WTC11 (cell line): Measurements from ENCODE around the gene SPOPL. TPM values are rescaled to one million over a fixed set of nuclear protein-coding genes. Genes with fewer than 3 reads are reported as not detected.

ENCODE experiments used
- ATAC-seq: fragments of 200-7000 bp; cut with Tn5 transposase; 2 replicates; pipeline ENCODE4 v1.10.0; 2021; ENCODE audit warnings: mild to moderate bottlenecking, moderate library complexity
- CTCF ChIA-PET: fragments of 300-600 bp; sonication (Branson Sonifier 250); formaldehyde crosslinking; loops from one replicate; lab custom pipeline; 2021; ENCODE audit warnings: antibody characterized with exemption; lab: Charles Lee
- POLR2A ChIA-PET: fragments of 350-600 bp; sonication (Branson Sonifier 250); formaldehyde crosslinking; loops from one replicate; lab custom pipeline; 2021; ENCODE audit warnings: antibody characterized with exemption; lab: Charles Lee
- DNase-seq: peaks from one replicate; pipeline ENCODE4 v3.0.0; 2021; ENCODE audit warnings: low spot score
- H3K27ac Mint-ChIP-seq: 2 replicates; pipeline ENCODE4 v1.8.0; 2021; ENCODE audit warnings: mixed read lengths
- H3K27me3 Mint-ChIP-seq: 2 replicates; pipeline ENCODE4 v1.8.0; 2021; ENCODE audit warnings: low read depth, mild to moderate bottlenecking, moderate library complexity, mixed read lengths
- H3K36me3 Mint-ChIP-seq: 2 replicates; pipeline ENCODE4 v1.8.0; 2021; ENCODE audit warnings: mixed read lengths
- H3K4me1 Mint-ChIP-seq: 2 replicates; pipeline ENCODE4 v1.8.0; 2022; ENCODE audit warnings: mixed read lengths
- H3K4me3 Mint-ChIP-seq: 2 replicates; pipeline ENCODE4 v1.8.0; 2021; ENCODE audit warnings: mild to moderate bottlenecking, moderate library complexity, mixed read lengths
- H3K9me3 Mint-ChIP-seq: 2 replicates; pipeline ENCODE4 v1.8.0; 2021; ENCODE audit warnings: mixed read lengths
- AFF4 ChIP-seq: sonication (generic); formaldehyde crosslinking; IDR thresholded peaks from 2 replicates; pipeline ENCODE4 v1.8.1; 2023; ENCODE audit warnings: mild to moderate bottlenecking, missing genetic modification reagents, borderline replicate concordance
- ATF3 ChIP-seq: sonication (generic); formaldehyde crosslinking; conservative IDR thresholded peaks from 2 replicates; pipeline ENCODE4 v1.8.1; 2022; ENCODE audit warnings: mild to moderate bottlenecking, missing genetic modification reagents
- CDX4 ChIP-seq: fragments of 250-450 bp; sonication (Bioruptor Pico); IDR thresholded peaks from 2 replicates; pipeline ENCODE4 v1.9.0; 2021; ENCODE audit warnings: moderate library complexity, mild to moderate bottlenecking, inconsistent platforms, borderline replicate concordance
- CREB1 ChIP-seq: sonication (generic); formaldehyde crosslinking; IDR thresholded peaks from 2 replicates; pipeline ENCODE4 v1.8.0; 2023; ENCODE audit warnings: mild to moderate bottlenecking, missing genetic modification reagents
- ESRRA ChIP-seq: sonication (generic); formaldehyde crosslinking; IDR thresholded peaks from 2 replicates; pipeline ENCODE4 v1.8.1; 2022; ENCODE audit warnings: mild to moderate bottlenecking, missing genetic modification reagents, borderline replicate concordance
- FOXP4 ChIP-seq: sonication (generic); formaldehyde crosslinking; IDR thresholded peaks from 2 replicates; pipeline ENCODE4 v1.8.0; 2022; ENCODE audit warnings: mild to moderate bottlenecking, missing genetic modification reagents
- HMGA2 ChIP-seq: fragments of 250-450 bp; sonication (Bioruptor Pico); IDR thresholded peaks from 2 replicates; pipeline ENCODE4 v1.4.0; 2021; ENCODE audit warnings: mild to moderate bottlenecking, moderate library complexity
- IRF2 ChIP-seq: sonication (generic); formaldehyde crosslinking; IDR thresholded peaks from 2 replicates; pipeline ENCODE4 v1.8.0; 2022; ENCODE audit warnings: low read depth, missing genetic modification reagents, borderline replicate concordance
- JAZF1 ChIP-seq: fragments of 250-450 bp; sonication (Bioruptor Pico); IDR thresholded peaks from 2 replicates; pipeline ENCODE4 v1.9.0; 2021; ENCODE audit warnings: moderate library complexity, mild to moderate bottlenecking, inconsistent platforms
- NFE2L1 ChIP-seq: sonication (generic); formaldehyde crosslinking; IDR thresholded peaks from 2 replicates; pipeline ENCODE4 v1.8.1; 2023; ENCODE audit warnings: missing genetic modification reagents
- NFYB ChIP-seq: sonication (generic); formaldehyde crosslinking; conservative IDR thresholded peaks from 2 replicates; pipeline ENCODE4 v1.8.0; 2022; ENCODE audit warnings: low read depth, missing genetic modification reagents
- NR1H2 ChIP-seq: sonication (generic); formaldehyde crosslinking; IDR thresholded peaks from 2 replicates; pipeline ENCODE4 v1.9.0; 2021; ENCODE audit warnings: mild to moderate bottlenecking, moderate library complexity, missing genetic modification reagents
- PRDM15 ChIP-seq: sonication (generic); formaldehyde crosslinking; IDR thresholded peaks from 2 replicates; pipeline ENCODE4 v1.8.0; 2022; ENCODE audit warnings: missing genetic modification reagents
- PREB ChIP-seq: sonication (generic); formaldehyde crosslinking; IDR thresholded peaks from 2 replicates; pipeline ENCODE4 v1.8.1; 2022; ENCODE audit warnings: mild to moderate bottlenecking, missing genetic modification reagents, moderate library complexity, borderline replicate concordance
- RORB ChIP-seq: fragments of 250-450 bp; sonication (Bioruptor Pico); IDR thresholded peaks from 2 replicates; pipeline ENCODE4 v1.9.0; 2021; ENCODE audit warnings: mild to moderate bottlenecking
- STAT6 ChIP-seq: sonication (generic); formaldehyde crosslinking; conservative IDR thresholded peaks from 2 replicates; pipeline ENCODE4 v1.8.1; 2023; ENCODE audit warnings: mild to moderate bottlenecking, low read depth, missing genetic modification reagents, moderate library complexity
- TEAD4 ChIP-seq: sonication (generic); formaldehyde crosslinking; IDR thresholded peaks from 2 replicates; pipeline ENCODE4 v1.8.0; 2022; ENCODE audit warnings: mild to moderate bottlenecking, missing genetic modification reagents
- TP53 ChIP-seq: sonication (generic); formaldehyde crosslinking; IDR thresholded peaks from 2 replicates; pipeline ENCODE4 v1.8.1; 2023; ENCODE audit warnings: mild to moderate bottlenecking, missing genetic modification reagents
- USF2 ChIP-seq: sonication (generic); formaldehyde crosslinking; IDR thresholded peaks from 2 replicates; pipeline ENCODE4 v1.8.1; 2023; ENCODE audit warnings: mild to moderate bottlenecking, missing genetic modification reagents, moderate library complexity
- ZNF396 ChIP-seq: fragments of 250-450 bp; sonication (Bioruptor Pico); IDR thresholded peaks from 2 replicates; pipeline ENCODE4 v1.8.0; 2021; ENCODE audit warnings: mild to moderate bottlenecking, moderate library complexity, borderline replicate concordance
- ZNF423 ChIP-seq: fragments of 250-450 bp; sonication (Bioruptor Pico); IDR thresholded peaks from 2 replicates; pipeline ENCODE4 v2.1.2; 2022; ENCODE audit warnings: mild to moderate bottlenecking, moderate library complexity
- total RNA-seq: library from RNA; stranded (reverse); gene quantifications from 3 replicates; pipeline ENCODE4 v1.2.3, GENCODE V29; 2021

The SPOPL gene
- total RNA-seq, 1 experiment from 2014 or later: 13.3 TPM

- POLR2A ChIA-PET: no interaction called here
- Mint-ChIP-seq H3K4me3 (no peak overlapping the region), H3K36me3 (no peaks in the 10 kb centered on the region), H3K27me3 (no peaks in the 10 kb centered on the region), H3K9me3 (no peaks in the 10 kb centered on the region), H3K4me1 (peaks cover 30% of the 10 kb centered on the region), H3K27ac (no peak overlapping the region)
- no peak for DNase-seq
- CTCF ChIA-PET: no interaction called here
- peak; percentile 50 for ATAC-seq
- no peak for TF ChIP-seq NFYB (CRISPR knock-in tag)
- TF ChIP-seq ATF3 (CRISPR knock-in tag): no peak
- no peak for TF ChIP-seq ESRRA (CRISPR knock-in tag)
- no peak for TF ChIP-seq TP53 (CRISPR knock-in tag)
- TF ChIP-seq USF2 (CRISPR knock-in tag): no peak
- no peak for TF ChIP-seq PREB (CRISPR knock-in tag)
- TF ChIP-seq HMGA2: no peak
- no peak for TF ChIP-seq CDX4 (CRISPR knock-in tag)
- no peak for TF ChIP-seq ZNF396 (CRISPR knock-in tag)
- TF ChIP-seq CREB1 (CRISPR knock-in tag): no peak
- TF ChIP-seq FOXP4: no peak
- TF ChIP-seq STAT6 (CRISPR knock-in tag): no peak
Measured at GRCh38 chr2:138496096-138496651, 5.4 kb upstream of the SPOPL start.

- ChIA-PET CTCF (no interaction called here), POLR2A (no interaction called here)
- no peak overlapping the region for H3K4me3 Mint-ChIP-seq
- no peak for ATAC-seq
- no peak for DNase-seq
- peaks cover 31% of the 10 kb centered on the region for H3K4me1 Mint-ChIP-seq
- no peaks in the 10 kb centered on the region for H3K27me3 Mint-ChIP-seq
- no peaks in the 10 kb centered on the region for H3K9me3 Mint-ChIP-seq
- no peaks in the 10 kb centered on the region for H3K36me3 Mint-ChIP-seq
- no peak overlapping the region for H3K27ac Mint-ChIP-seq
- TF ChIP-seq ZNF423 (CRISPR knock-in tag) (no peak), NR1H2 (CRISPR knock-in tag) (no peak), IRF2 (no peak), PRDM15 (CRISPR knock-in tag) (no peak), AFF4 (CRISPR knock-in tag) (no peak), TEAD4 (CRISPR knock-in tag) (no peak), JAZF1 (CRISPR knock-in tag) (no peak), RORB (no peak), NFE2L1 (CRISPR knock-in tag) (no peak)
Measured at GRCh38 chr2:138497294-138497693, 4.3 kb upstream of the SPOPL start.
